ENCODE results near the gene PERM1.

- TF ChIP-seq, protein P1, sequence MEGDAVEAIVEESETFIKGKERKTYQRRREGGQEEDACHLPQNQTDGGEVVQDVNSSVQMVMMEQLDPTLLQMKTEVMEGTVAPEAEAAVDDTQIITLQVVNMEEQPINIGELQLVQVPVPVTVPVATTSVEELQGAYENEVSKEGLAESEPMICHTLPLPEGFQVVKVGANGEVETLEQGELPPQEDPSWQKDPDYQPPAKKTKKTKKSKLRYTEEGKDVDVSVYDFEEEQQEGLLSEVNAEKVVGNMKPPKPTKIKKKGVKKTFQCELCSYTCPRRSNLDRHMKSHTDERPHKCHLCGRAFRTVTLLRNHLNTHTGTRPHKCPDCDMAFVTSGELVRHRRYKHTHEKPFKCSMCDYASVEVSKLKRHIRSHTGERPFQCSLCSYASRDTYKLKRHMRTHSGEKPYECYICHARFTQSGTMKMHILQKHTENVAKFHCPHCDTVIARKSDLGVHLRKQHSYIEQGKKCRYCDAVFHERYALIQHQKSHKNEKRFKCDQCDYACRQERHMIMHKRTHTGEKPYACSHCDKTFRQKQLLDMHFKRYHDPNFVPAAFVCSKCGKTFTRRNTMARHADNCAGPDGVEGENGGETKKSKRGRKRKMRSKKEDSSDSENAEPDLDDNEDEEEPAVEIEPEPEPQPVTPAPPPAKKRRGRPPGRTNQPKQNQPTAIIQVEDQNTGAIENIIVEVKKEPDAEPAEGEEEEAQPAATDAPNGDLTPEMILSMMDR (conservative IDR thresholded peaks at IDR 0.05; ENCODE audit: low read length) = no peak
- TF ChIP-seq EZH2phosphoT487 (IDR thresholded peaks at IDR 0.05; ENCODE audit: borderline replicate concordance, low read depth, low read length) = no peak
These were observed 48.9 kb downstream of the PERM1 start for GRCh38 chr1:932776-933602.
